Astrocyte (in vitro differentiated cells and primary cell): ENCODE data around the gene NUAK2. TPM values are rescaled to one million over a fixed set of nuclear protein-coding genes. Genes with fewer than 3 reads are reported as not detected.
A peak's percentile ranks its signal among the peaks of the same experiment; 100 is the strongest.

Experiments
- DNase-seq: peaks from one replicate; pipeline ENCODE4 v3.0.0-alpha.2; 2010; ENCODE audit warnings: low read depth
- FAIRE-seq: peaks from 2 replicates; lab custom pipeline; 2011; peaks lifted over from hg19 to GRCh38; lab: Jason Lieb, UNC
- H2AFZ ChIP-seq: 2 replicates; pipeline ENCODE4 v1.6.0; 2012; ENCODE audit warnings: low read depth, low read length, inconsistent platforms
- H3K27ac ChIP-seq: 2 replicates; pipeline ENCODE4 v1.5.1; 2011; ENCODE audit warnings: low read depth, low read length, inconsistent platforms
- H3K27me3 ChIP-seq: 2 replicates; pipeline ENCODE4 v1.6.0; 2011; ENCODE audit warnings: low read length, inconsistent platforms; ENCODE audit not compliant: insufficient read depth
- H3K36me3 ChIP-seq: 2 replicates; pipeline ENCODE4 v1.5.1; 2011; ENCODE audit warnings: low read length, inconsistent platforms; ENCODE audit not compliant: insufficient read depth
- H3K4me1 ChIP-seq: 2 replicates; pipeline ENCODE4 v1.5.1; 2011; ENCODE audit warnings: low read length, inconsistent platforms; ENCODE audit not compliant: insufficient read depth
- H3K4me2 ChIP-seq: 2 replicates; pipeline ENCODE4 v1.6.0; 2012; ENCODE audit warnings: low read length, inconsistent platforms
- H3K4me3 ChIP-seq: 2 replicates; pipeline ENCODE4 v1.5.1; 2011; ENCODE audit warnings: low read depth, mild to moderate bottlenecking, low read length, inconsistent platforms; ENCODE audit not compliant: insufficient read depth
- H3K79me2 ChIP-seq: 2 replicates; pipeline ENCODE4 v1.6.0; 2012; ENCODE audit warnings: mild to moderate bottlenecking, low read length, inconsistent platforms; ENCODE audit not compliant: insufficient read depth
- H3K9ac ChIP-seq: 2 replicates; pipeline ENCODE4 v1.6.0; 2012; ENCODE audit warnings: mild to moderate bottlenecking, low read length, inconsistent platforms
- H3K9me3 ChIP-seq: 2 replicates; pipeline ENCODE4 v1.5.1; 2012; ENCODE audit warnings: low read depth, mild to moderate bottlenecking, low read length, inconsistent platforms; ENCODE audit not compliant: insufficient read depth
- H4K20me1 ChIP-seq: 2 replicates; pipeline ENCODE4 v1.6.0; 2012; ENCODE audit warnings: low read length, inconsistent platforms; ENCODE audit not compliant: insufficient read depth
- H3K27ac Mint-ChIP-seq: one replicate; pipeline ENCODE4 v1.8.0; 2021; ENCODE audit warnings: mild to moderate bottlenecking, mixed read lengths; ENCODE audit not compliant: unreplicated experiment
- H3K27me3 Mint-ChIP-seq: one replicate; pipeline ENCODE4 v1.8.0; 2021; ENCODE audit warnings: low read depth, mixed read lengths; ENCODE audit not compliant: unreplicated experiment
- H3K36me3 Mint-ChIP-seq: one replicate; pipeline ENCODE4 v1.8.0; 2021; ENCODE audit warnings: low read depth, mixed read lengths; ENCODE audit not compliant: unreplicated experiment
- H3K4me1 Mint-ChIP-seq: one replicate; pipeline ENCODE4 v1.8.0; 2021; ENCODE audit warnings: low read depth, mixed read lengths; ENCODE audit not compliant: unreplicated experiment
- H3K4me3 Mint-ChIP-seq: one replicate; pipeline ENCODE4 v1.8.0; 2021; ENCODE audit warnings: mild to moderate bottlenecking, moderate library complexity, mixed read lengths; ENCODE audit not compliant: unreplicated experiment
- H3K9me3 Mint-ChIP-seq: one replicate; pipeline ENCODE4 v1.8.0; 2021; ENCODE audit warnings: mild to moderate bottlenecking, mixed read lengths; ENCODE audit not compliant: unreplicated experiment
- CTCF ChIP-seq: IDR thresholded peaks from 2 replicates; pipeline ENCODE4 v1.5.1; 2011; ENCODE audit warnings: low read depth, mild to moderate bottlenecking, inconsistent platforms, low read length, moderate library complexity; ENCODE audit not compliant: insufficient read depth
- EZH2 ChIP-seq: IDR thresholded peaks from 2 replicates; pipeline ENCODE4 v1.6.1; 2012; ENCODE audit warnings: mild to moderate bottlenecking, low read length, inconsistent platforms; ENCODE audit not compliant: insufficient read depth
- total RNA-seq: library from RNA; stranded (reverse); gene quantifications from 2 replicates; pipeline ENCODE4 v1.2.1, GENCODE V29; 2021

NUAK2 gene
- total RNA-seq, 1 donor from 2014 or later: 49.4 TPM

GRCh38 chr1:205343431-205344065 is 22.0 kb upstream of the NUAK2 start:
- Histone ChIP-seq H3K4me3 (peak overlapping the region; percentile 28), H3K27me3 (peaks cover 20% of the 10 kb centered on the region), H3K9me3 (no peaks in the 10 kb centered on the region), H4K20me1 (no peaks in the 10 kb centered on the region), H3K9ac (no peak overlapping the region), H3K36me3 (no peaks in the 10 kb centered on the region), H3K27ac (no peak overlapping the region), H2AFZ (peak overlapping the region; percentile 47), H3K4me1 (peaks cover 9% of the 10 kb centered on the region), H3K4me2 (peak overlapping the region; percentile 84), H3K79me2 (no peaks in the 10 kb centered on the region)
- DNase-seq (no peak), FAIRE-seq (no peak)
- Mint-ChIP-seq H3K27me3 (peaks cover 29% of the 10 kb centered on the region), H3K4me3 (no peak overlapping the region), H3K4me1 (peaks cover 11% of the 10 kb centered on the region), H3K9me3 (no peaks in the 10 kb centered on the region), H3K27ac (no peak overlapping the region), H3K36me3 (no peaks in the 10 kb centered on the region)
- TF ChIP-seq CTCF: no peak
- no peak for TF ChIP-seq EZH2

GRCh38 chr1:205342986-205343385 is 21.4 kb upstream of the NUAK2 start:
- Histone ChIP-seq H3K9ac (no peak overlapping the region), H3K79me2 (no peaks in the 10 kb centered on the region), H3K4me2 (peak overlapping the region; percentile 84), H3K9me3 (no peaks in the 10 kb centered on the region), H3K27ac (no peak overlapping the region), H2AFZ (peak overlapping the region; percentile 47), H3K4me1 (peaks cover 7% of the 10 kb centered on the region), H3K27me3 (peaks cover 21% of the 10 kb centered on the region), H3K4me3 (no peak overlapping the region), H3K36me3 (no peaks in the 10 kb centered on the region), H4K20me1 (no peaks in the 10 kb centered on the region)
- Mint-ChIP-seq H3K27ac (no peak overlapping the region), H3K36me3 (no peaks in the 10 kb centered on the region), H3K9me3 (no peaks in the 10 kb centered on the region), H3K4me1 (peaks cover 6% of the 10 kb centered on the region), H3K4me3 (peak overlapping the region; percentile 43), H3K27me3 (peaks cover 32% of the 10 kb centered on the region)
- DNase-seq (no peak), FAIRE-seq (no peak)
- TF ChIP-seq EZH2: no peak
- no peak for TF ChIP-seq CTCF

- no peak overlapping the region for H3K4me2 ChIP-seq
- no peak for TF ChIP-seq EZH2
- no peak for TF ChIP-seq CTCF
- H3K36me3 ChIP-seq: no peaks in the 10 kb centered on the region
- peaks cover 47% of the 10 kb centered on the region for H3K27me3 Mint-ChIP-seq
- FAIRE-seq (no peak), DNase-seq (no peak)
- no peaks in the 10 kb centered on the region for H4K20me1 ChIP-seq
- H3K4me1 ChIP-seq: peaks cover 7% of the 10 kb centered on the region
- H3K4me3 ChIP-seq: no peak overlapping the region
- no peak overlapping the region for H3K27ac Mint-ChIP-seq
- H3K27me3 ChIP-seq: peaks cover 27% of the 10 kb centered on the region
- no peaks in the 10 kb centered on the region for H3K9me3 ChIP-seq
- no peak overlapping the region for H3K27ac ChIP-seq
- no peaks in the 10 kb centered on the region for H3K79me2 ChIP-seq
- no peak overlapping the region for H3K4me3 Mint-ChIP-seq
- H3K36me3 Mint-ChIP-seq: no peaks in the 10 kb centered on the region
- H3K9me3 Mint-ChIP-seq: no peaks in the 10 kb centered on the region
- H2AFZ ChIP-seq: no peak overlapping the region
- H3K9ac ChIP-seq: no peak overlapping the region
- H3K4me1 Mint-ChIP-seq: no peaks in the 10 kb centered on the region
Measured at GRCh38 chr1:205340676-205341075, 19.1 kb upstream of the NUAK2 start.
